ENCODE results near the gene SLC16A4. TPM values are rescaled to one million over a fixed set of nuclear protein-coding genes. Genes with fewer than 3 reads are reported as not detected.
A peak's percentile ranks its signal among the peaks of the same experiment; 100 is the strongest.

SLC16A4 gene
- total and polyA plus RNA-seq, 2 of the 8 experiments (the other 6 are each of a cell fraction or from before 2014, with no cell fraction given), result 0.30 to 0.43 TPM

- Histone ChIP-seq H3K4me2 (ENCODE audit: insufficient read depth in 1 of 2, low read depth in 2 of 2, low read length in 2 of 2) (peak overlapping the region; percentile 80 to 81), H3K27ac (ENCODE audit: low read depth, low read length) (peak overlapping the region; percentile 29), H4K91ac (replicated peaks; ENCODE audit: insufficient read length, low read length) (no peak overlapping the region), H3K14ac (ENCODE audit: insufficient read length) (no peak overlapping the region), H3K4ac (replicated peaks; ENCODE audit: insufficient read length, low read depth, low read length) (no peak overlapping the region), H2BK12ac (ENCODE audit: low read depth, low read length) (no peak overlapping the region), H3K9me3 (ENCODE audit: insufficient read depth in 2 of 2, low read depth in 1 of 2, low read length in 1 of 2) (no peaks in the 10 kb centered on the region; a peak in 1 of 4 replicates), H4K8ac (ENCODE audit: extremely low read depth, insufficient read depth, low read length) (peak overlapping the region; percentile 28; the same call in 1 of the 2 replicates), H4K5ac (ENCODE audit: insufficient read length, low read depth, low read length) (no peak overlapping the region), H3K18ac (ENCODE audit: extremely low read depth, low read length) (no peak overlapping the region), H3K36me3 (ENCODE audit: control insufficient read depth in 2 of 4, insufficient read depth in 4 of 4, low read length in 3 of 4) (peaks cover 0 to 46% (median 10%) of the 10 kb centered on the region in 4 experiments; a peak in 6 of 8 replicates), H3K23ac (ENCODE audit: insufficient read length) (no peak overlapping the region), H2AFZ (ENCODE audit: low read length) (no peak overlapping the region), H3K27me3 (replicated peaks in 1 of 4; ENCODE audit: control insufficient read depth in 3 of 4, extremely low read depth in 1 of 4, insufficient read depth in 3 of 4, low read length in 3 of 4) (no peaks in the 10 kb centered on the region), H4K20me1 (replicated peaks in 1 of 2; ENCODE audit: control insufficient read depth in 1 of 2, insufficient read depth in 2 of 2, low read length in 2 of 2) (peaks cover 26 to 32% of the 10 kb centered on the region in 2 experiments), H3K9ac (replicated peaks in 1 of 4; ENCODE audit: extremely low read depth in 1 of 4, low read depth in 3 of 4, low read length in 3 of 4) (peak overlapping the region; percentile 92 to 99 (median 96)), H3K79me1 (ENCODE audit: low read depth, low read length) (peaks cover 11% of the 10 kb centered on the region), H3K23me2 (ENCODE audit: low read depth, low read length) (peaks cover 6% of the 10 kb centered on the region; the same call in 1 of the 2 replicates), H3K79me2 (ENCODE audit: control insufficient read depth in 1 of 2, insufficient read depth in 2 of 2, low read length in 2 of 2) (peaks cover 38 to 57% of the 10 kb centered on the region in 2 experiments), H3K4me1 (replicated peaks in 1 of 4; ENCODE audit: control insufficient read depth in 3 of 4, insufficient read depth in 4 of 4, low read length in 3 of 4) (peaks cover 0 to 18% (median 15%) of the 10 kb centered on the region in 4 experiments; a peak in 6 of 7 replicates), H2BK120ac (replicated peaks; ENCODE audit: low read depth, low read length) (no peak overlapping the region), H3K56ac (replicated peaks; ENCODE audit: insufficient read length, low read depth, low read length) (no peak overlapping the region), H2BK20ac (ENCODE audit: low read length) (no peak overlapping the region), H2BK5ac (ENCODE audit: low read depth, low read length) (peak overlapping the region; percentile 97; the same call in 1 of the 2 replicates), H3K4me3 (ENCODE audit: extremely low read depth in 1 of 4, insufficient read depth in 2 of 4, low read depth in 3 of 4, low read length in 4 of 4) (peak overlapping the region; percentile 93 to 97 (median 96)), H2AK5ac (ENCODE audit: low read depth, low read length) (no peak overlapping the region), H2BK15ac (ENCODE audit: low read length) (no peak overlapping the region)
- CTCF ChIA-PET (ENCODE audit: partially characterized antibody), result interaction anchor here (0.6 to 11.4 kb wide), 13 partner anchors 9 to 252 kb away, joined by 3 to 146 read pairs (median 4); partner anchors contain the start of gene KCNC4
- no peak for FAIRE-seq
- POLR2A ChIA-PET (ENCODE audit: partially characterized antibody), result interaction anchor here (1.1 to 6.2 kb wide), 22 partner anchors 8 to 306 kb away, joined by 3 to 47 read pairs (median 6); partner anchors contain the start of genes KCNC4, LAMTOR5 and STRIP1
- WGBS, 2 experiments (ENCODE audit: extremely low coverage in 1 of 2, insufficient coverage in 1 of 2, insufficient read length in 1 of 2, insufficient replicate concordance in 2 of 2, low coverage in 1 of 2, low lambda C conversion rate in 2 of 2, missing lambda C conversion rate in 1 of 2), result 13% methylated on average over 9 of the region's 9 CpGs; no CpG with 5 or more reads in 1 of the 2 experiments
- no peak for DNase-seq (ENCODE audit: low read depth in 1 of 2, low spot score in 2 of 2)
- TF ChIP-seq KDM1A (IDR thresholded peaks at IDR 0.05; ENCODE audit: borderline replicate concordance, low read length), result no peak
- TF ChIP-seq RBBP5 (IDR thresholded peaks at IDR 0.05; ENCODE audit: borderline replicate concordance, low read depth, low read length), result no peak
- no peak for TF ChIP-seq SUZ12 (IDR thresholded peaks at IDR 0.05; ENCODE audit: low read length)
- no peak for TF ChIP-seq TCF12 (IDR thresholded peaks at IDR 0.05; ENCODE audit: low read depth, low read length)
- TF ChIP-seq CBX5 (IDR thresholded peaks at IDR 0.05; ENCODE audit: low read depth, low read length), result no peak
- TF ChIP-seq SAP30 (IDR thresholded peaks at IDR 0.05; ENCODE audit: insufficient read depth, insufficient replicate concordance, low read length), result peak; percentile 11
- TF ChIP-seq TBP (IDR thresholded peaks at IDR 0.05; ENCODE audit: low read depth, low read length), result 0 out of 2 replicates have a peak, but pooled peaks have one; percentile 2
- no peak for TF ChIP-seq NANOG (IDR thresholded peaks at IDR 0.05; ENCODE audit: insufficient read depth, low read depth, low read length, poor library complexity, severe bottlenecking)
- TF ChIP-seq CTCF (IDR thresholded peaks at IDR 0.05; ENCODE audit: control extremely low read depth in 1 of 3, insufficient read depth in 1 of 3, low read depth in 1 of 3, low read length in 3 of 3), result peak in 1 of 3 experiments; percentile 2; a peak in 1 of 4 replicates
Observed at GRCh38 chr1:110340207-110340468, 50.7 kb downstream of the SLC16A4 start.

Data from H1 (cell line).